Aorta (tissue), 5 donors: ENCODE data around the gene PTPRD. TPM values are rescaled to one million over a fixed set of nuclear protein-coding genes. Genes with fewer than 3 reads are reported as not detected.

Source experiments
- ATAC-seq: fragments of 200-7000 bp; cut with Tn5 transposase; one replicate; pipeline ENCODE4 v1.9.1; 2022; ENCODE audit warnings: moderate library complexity; ENCODE audit not compliant: low FRiP score
- DNase-seq, 2 donors: peaks; one replicate each; pipeline ENCODE4 v3.0.0-alpha.2; 2020
- H3K27ac ChIP-seq, 2 donors: one replicate each; pipeline ENCODE4 v1.5.1; 2013; ENCODE audit warnings: low read length in 2 of 2, mild to moderate bottlenecking in 2 of 2, moderate library complexity in 2 of 2, control low read depth in 1 of 2, inconsistent platforms in 1 of 2, low read depth in 1 of 2
- H3K27me3 ChIP-seq, 2 donors: one replicate each; pipeline ENCODE4 v1.6.1; 2013; ENCODE audit warnings: control low read depth in 1 of 2, low read length in 1 of 2, mild to moderate bottlenecking in 1 of 2, moderate library complexity in 1 of 2; ENCODE audit not compliant: insufficient read depth in 2 of 2, control insufficient read depth in 1 of 2
- H3K36me3 ChIP-seq, 2 donors: one replicate each; pipeline ENCODE4 v1.6.1; 2013; ENCODE audit warnings: control low read depth in 1 of 2, low read length in 1 of 2, mild to moderate bottlenecking in 1 of 2; ENCODE audit not compliant: insufficient read depth in 2 of 2, control insufficient read depth in 1 of 2
- H3K4me1 ChIP-seq, 2 donors: one replicate each; pipeline ENCODE4 v1.6.1; 2013; ENCODE audit warnings: low read length in 2 of 2, control low read depth in 1 of 2, mild to moderate bottlenecking in 1 of 2, moderate library complexity in 1 of 2; ENCODE audit not compliant: insufficient read depth in 2 of 2, control insufficient read depth in 1 of 2
- H3K4me3 ChIP-seq, 2 donors: one replicate each; pipeline ENCODE4 v1.5.1; 2013; ENCODE audit warnings: low read length in 2 of 2, control low read depth in 1 of 2, mild to moderate bottlenecking in 1 of 2
- H3K9me3 ChIP-seq: one replicate; pipeline ENCODE4 v1.6.1; 2013; ENCODE audit warnings: mild to moderate bottlenecking, low read length; ENCODE audit not compliant: control insufficient read depth
- WGBS, 2 donors: extraction: QIAGEN DNeasy Blood & Tissue Kit; methylation state at CpG; one replicate each; pipeline ENCODE4 v1.1.7; 2013; 5-methylcytosine and 5-hydroxymethylcytosine counted together
- intact Hi-C, 2 donors: fragments of 100-400 bp; cut with DNase I; formaldehyde crosslinking; loops; one replicate each; pipeline versions ENCODE4 v1.14.2 to v1.15.0; 2022
- polyA plus RNA-seq, 2 donors: library from polyadenylated mRNA; stranded (reverse); fragments of 200-250 nt; gene quantifications; one replicate each; pipeline ENCODE4 v1.2.3, GENCODE V29; 2013
- total RNA-seq, 2 donors: library from RNA; stranded (reverse); fragmentation: NEBNext Ultra II Directional; extraction: Animal tissue kit (Norgen Biotek cat#: 25700); gene quantifications; one replicate each; pipeline ENCODE4 v1.2.1, GENCODE V29; 2021
- donor health status: healthy with polysubstance abuse.
- donor health status: Bipolar disorder and iron deficiency.
- donor health status: DM: no; HTN: no; CAD: no.
- donor health status: DM: no; HTN: no; CAD: no.
- donor health status: DM: yes; HTN: yes; CAD: no.

Gene PTPRD
- total and polyA plus RNA-seq, 4 donors, result 1.5 to 92.0 (median 29.4) TPM

DNA sequence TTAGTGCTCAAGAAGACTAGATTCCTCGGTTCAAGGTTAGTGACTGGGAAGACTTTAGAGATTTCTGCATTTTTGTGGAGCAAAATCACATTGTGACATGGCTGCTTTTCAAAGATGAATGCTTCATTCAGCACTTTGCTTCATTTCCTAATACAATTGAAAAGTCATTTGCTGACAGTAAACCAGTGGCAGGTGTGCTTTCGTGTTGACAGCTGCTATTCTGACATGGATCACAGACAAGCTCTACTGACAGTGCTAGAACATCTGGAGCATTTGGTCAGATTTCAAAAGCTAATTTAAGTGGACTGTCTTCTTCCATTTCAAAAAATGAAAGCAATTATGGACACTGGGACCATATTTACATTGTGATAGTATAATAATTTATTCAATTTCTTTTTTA lies 1060.1 kb downstream of the PTPRD start:
- 80 to 88% methylated on average over 2 of the region's 2 CpGs for WGBS, 2 donors
- Histone ChIP-seq H3K27ac (no peak overlapping the region), H3K4me1 (no peaks in the 10 kb centered on the region), H3K4me3 (no peak overlapping the region), H3K27me3 (no peaks in the 10 kb centered on the region), H3K9me3 (no peaks in the 10 kb centered on the region), H3K36me3 (no peaks in the 10 kb centered on the region)
- no peak for ATAC-seq
- DNase-seq, result no peak
- intact Hi-C loops, result no loop called here

- Histone ChIP-seq H3K27ac (no peak overlapping the region), H3K4me3 (no peak overlapping the region), H3K36me3 (no peaks in the 10 kb centered on the region), H3K9me3 (no peaks in the 10 kb centered on the region), H3K4me1 (no peaks in the 10 kb centered on the region), H3K27me3 (no peaks in the 10 kb centered on the region)
- intact Hi-C loops, result no loop called here
- no peak for ATAC-seq
- no peak for DNase-seq
These were observed 1074.0 kb downstream of the PTPRD start for GRCh38 chr9:9538766-9539165.

DNA sequence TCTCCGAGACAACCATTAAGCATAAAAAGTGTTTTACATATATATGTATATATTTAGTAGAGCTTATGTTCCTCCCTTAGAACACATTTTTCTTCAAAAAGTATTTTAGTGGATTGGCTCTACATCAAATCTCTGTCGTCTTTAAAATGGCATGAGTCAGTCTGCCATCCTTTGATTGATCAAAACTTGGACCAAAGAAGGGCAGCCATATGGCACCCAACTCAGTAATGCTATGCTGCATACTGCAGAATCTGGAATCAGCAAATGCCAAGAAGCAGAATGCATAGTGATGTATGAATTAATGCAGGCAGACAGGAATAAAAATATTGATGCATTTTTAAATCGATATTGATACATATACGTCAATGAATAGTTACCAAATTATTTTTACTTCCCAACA lies 1074.4 kb downstream of the PTPRD start:
- ATAC-seq (no peak), DNase-seq (no peak)
- no peaks in the 10 kb centered on the region for H3K9me3 ChIP-seq
- no peaks in the 10 kb centered on the region for H3K27me3 ChIP-seq
- no peak overlapping the region for H3K27ac ChIP-seq
- no peak overlapping the region for H3K4me3 ChIP-seq
- WGBS, 2 donors, result 66 to 73% methylated on average over 4 of the region's 4 CpGs
- intact Hi-C loops, result no loop called here
- H3K4me1 ChIP-seq, result no peaks in the 10 kb centered on the region
- H3K36me3 ChIP-seq, result no peaks in the 10 kb centered on the region

- no peak overlapping the region for H3K27ac ChIP-seq
- 24% methylated on average over 9 of the region's 9 CpGs for WGBS, 2 donors
- no peaks in the 10 kb centered on the region for H3K27me3 ChIP-seq
- no peak for DNase-seq
- no peaks in the 10 kb centered on the region for H3K9me3 ChIP-seq
- ATAC-seq, result no peak
- H3K4me1 ChIP-seq, result no peaks in the 10 kb centered on the region
- no peaks in the 10 kb centered on the region for H3K36me3 ChIP-seq
- intact Hi-C loops, result no loop called here
- no peak overlapping the region for H3K4me3 ChIP-seq
These were observed 1076.3 kb downstream of the PTPRD start for GRCh38 chr9:9536523-9536922.

DNA sequence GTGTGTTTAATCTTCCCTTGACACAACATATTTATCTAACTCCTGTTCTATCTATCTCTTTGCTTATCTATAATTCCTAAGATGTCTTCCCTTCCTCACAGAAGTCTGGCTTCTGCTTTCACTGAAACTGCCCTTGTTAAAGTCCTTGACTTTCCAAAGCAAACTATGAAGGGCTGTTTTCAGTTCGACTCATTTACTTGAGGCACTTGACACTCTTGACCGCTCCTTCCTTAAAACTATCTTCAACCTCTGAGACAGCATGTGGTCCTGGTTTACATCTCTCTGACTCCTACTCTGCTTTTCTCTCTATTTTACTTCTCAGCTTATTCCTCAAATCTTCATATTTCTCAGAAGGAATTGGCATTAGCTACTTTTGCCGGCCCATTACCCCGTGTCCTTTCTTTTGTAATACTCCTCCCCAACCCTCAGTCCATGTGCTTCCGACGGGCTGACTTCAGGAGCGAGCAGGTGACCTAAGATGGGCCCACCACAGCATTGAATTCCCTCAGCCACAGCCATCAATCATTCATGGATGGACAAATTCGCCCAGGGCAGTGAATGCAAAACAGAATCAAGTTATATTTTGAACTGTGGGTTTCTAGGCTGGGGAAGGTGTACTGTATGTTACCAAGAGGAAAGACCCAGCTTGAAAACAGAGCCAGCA lies 1089.2 kb downstream of the PTPRD start:
- DNase-seq (peak in 1 of 2 donors; percentile 22), ATAC-seq (no peak)
- H3K4me1 ChIP-seq, result no peaks in the 10 kb centered on the region
- H3K4me3 ChIP-seq, result no peak overlapping the region
- no peaks in the 10 kb centered on the region for H3K27me3 ChIP-seq
- intact Hi-C loops, result no loop called here
- no peak overlapping the region for H3K27ac ChIP-seq
- 82 to 86% methylated on average over 8 of the region's 8 CpGs for WGBS, 2 donors
- H3K9me3 ChIP-seq, result no peaks in the 10 kb centered on the region
- no peaks in the 10 kb centered on the region for H3K36me3 ChIP-seq

DNA sequence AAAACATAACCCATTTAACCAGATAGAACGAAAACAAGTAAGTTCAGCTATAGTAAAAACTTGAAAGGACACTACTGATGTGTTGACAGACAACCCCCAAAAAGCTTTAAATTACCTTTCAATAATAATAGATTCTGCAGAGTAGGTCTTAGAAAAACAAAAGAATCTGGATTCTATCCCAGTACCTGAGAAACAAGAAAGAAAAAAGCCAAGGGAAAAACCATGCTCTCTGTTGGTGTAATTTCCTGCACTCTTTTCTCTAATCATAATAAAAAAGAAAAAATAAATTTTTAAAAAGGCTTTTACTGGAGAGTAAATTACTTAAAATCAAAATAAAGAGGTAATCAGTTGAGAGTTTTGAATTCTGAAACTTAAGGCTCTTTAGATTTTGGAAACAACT lies 1090.4 kb downstream of the PTPRD start:
- H3K4me3 ChIP-seq, result no peak overlapping the region
- H3K9me3 ChIP-seq, result no peaks in the 10 kb centered on the region
- no peaks in the 10 kb centered on the region for H3K27me3 ChIP-seq
- H3K27ac ChIP-seq, result no peak overlapping the region
- no peak for ATAC-seq
- no peaks in the 10 kb centered on the region for H3K36me3 ChIP-seq
- DNase-seq, result no peak
- 63 to 76% methylated on average over 1 of the region's 1 CpG for WGBS, 2 donors
- no peaks in the 10 kb centered on the region for H3K4me1 ChIP-seq
- intact Hi-C loops, result no loop called here

- Histone ChIP-seq H3K4me1 (no peaks in the 10 kb centered on the region), H3K36me3 (no peaks in the 10 kb centered on the region), H3K27me3 (no peaks in the 10 kb centered on the region), H3K9me3 (no peaks in the 10 kb centered on the region), H3K4me3 (no peak overlapping the region), H3K27ac (no peak overlapping the region)
- no peak for DNase-seq
- ATAC-seq, result no peak
- intact Hi-C loops, result no loop called here
- WGBS, 2 donors, result 62 to 65% methylated on average over 5 of the region's 5 CpGs
These were observed 1091.6 kb downstream of the PTPRD start for GRCh38 chr9:9521033-9521779.

DNA sequence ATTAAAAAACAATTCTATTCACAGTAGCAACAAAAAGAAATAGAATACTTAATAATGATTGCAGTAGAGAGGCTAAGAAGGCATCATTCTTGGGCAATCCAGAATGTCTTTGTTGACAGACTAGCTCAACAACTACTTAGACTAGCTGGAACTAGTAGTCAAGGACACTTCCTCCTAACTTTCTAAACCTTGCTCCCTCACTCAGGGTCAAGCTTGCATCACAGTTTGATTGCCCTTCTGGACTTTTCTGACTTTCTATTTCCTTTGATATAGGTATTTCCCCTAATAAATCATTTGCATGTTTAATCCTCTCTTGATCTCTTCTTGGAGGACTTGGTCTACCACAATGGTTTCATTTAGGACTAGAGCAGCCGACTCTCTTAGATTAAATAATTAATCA lies 1107.9 kb downstream of the PTPRD start:
- intact Hi-C loops, result no loop called here
- Histone ChIP-seq H3K4me3 (no peak overlapping the region), H3K27ac (no peak overlapping the region), H3K4me1 (no peaks in the 10 kb centered on the region), H3K36me3 (no peaks in the 10 kb centered on the region), H3K27me3 (no peaks in the 10 kb centered on the region), H3K9me3 (no peaks in the 10 kb centered on the region)
- no peak for ATAC-seq
- no peak for DNase-seq
- 93 to 95% methylated on average over 1 of the region's 1 CpG for WGBS, 2 donors

- no peaks in the 10 kb centered on the region for H3K36me3 ChIP-seq
- H3K27me3 ChIP-seq, result no peaks in the 10 kb centered on the region
- H3K4me3 ChIP-seq, result no peak overlapping the region
- H3K9me3 ChIP-seq, result no peaks in the 10 kb centered on the region
- no peak for ATAC-seq
- intact Hi-C loops, result no loop called here
- no peak for DNase-seq
- no peak overlapping the region for H3K27ac ChIP-seq
- no peaks in the 10 kb centered on the region for H3K4me1 ChIP-seq
These were observed 1113.3 kb downstream of the PTPRD start for GRCh38 chr9:9499546-9499945.
